ENCODE results near the gene NCCRP1. TPM values are rescaled to one million over a fixed set of nuclear protein-coding genes. Genes with fewer than 3 reads are reported as not detected.

The NCCRP1 gene
- total and polyA plus RNA-seq, 4 donors: not detected

- WGBS: 82% methylated on average over 2 of the region's 2 CpGs
- Histone ChIP-seq H3K9ac (ENCODE audit: low read depth in 1 of 2, low read length in 2 of 2) (no peak overlapping the region), H3K27ac (ENCODE audit: low read depth in 1 of 2, low read length in 2 of 2) (no peak overlapping the region), H3K27me3 (ENCODE audit: control insufficient read depth in 4 of 4, insufficient read depth in 4 of 4, low read length in 3 of 4) (no peaks in the 10 kb centered on the region), H3K4me3 (ENCODE audit: low read depth in 1 of 3, low read length in 3 of 3) (no peak overlapping the region), H3K36me3 (ENCODE audit: control insufficient read depth in 4 of 4, insufficient read depth in 3 of 4, low read depth in 1 of 4, low read length in 3 of 4) (no peaks in the 10 kb centered on the region), H3K4me1 (ENCODE audit: control insufficient read depth in 4 of 4, insufficient read depth in 4 of 4, low read length in 3 of 4) (no peaks in the 10 kb centered on the region), H3K9me3 (ENCODE audit: control insufficient read depth in 4 of 4, low read length in 3 of 4) (no peaks in the 10 kb centered on the region)
- TF ChIP-seq RXRA (IDR thresholded peaks at IDR 0.05) (no peak), ZBTB33 (IDR thresholded peaks at IDR 0.05) (no peak), HNF4G (IDR thresholded peaks at IDR 0.05) (no peak), TAF1 (conservative IDR thresholded peaks at IDR 0.05) (no peak), FOXA2 (IDR thresholded peaks at IDR 0.05) (no peak), SP1 (IDR thresholded peaks at IDR 0.05) (no peak), MAX (IDR thresholded peaks at IDR 0.05) (no peak), JUND (IDR thresholded peaks at IDR 0.05) (no peak), ATF3 (IDR thresholded peaks at IDR 0.05) (no peak), YY1 (IDR thresholded peaks at IDR 0.05) (no peak), RAD21 (IDR thresholded peaks at IDR 0.05) (no peak), FOXA1 (IDR thresholded peaks at IDR 0.05) (no peak), EGR1 (IDR thresholded peaks at IDR 0.05; ENCODE audit: low read depth in 2 of 2) (no peak)
- DNase-seq (ENCODE audit: low spot score): no peak
These were observed 33.5 kb downstream of the NCCRP1 start for GRCh38 chr19:39230096-39230764.

GRCh38 chr19:39232708-39233107, 35.9 kb downstream of the NCCRP1 start:
- peaks cover 0 to 2% (median 0%) of the 10 kb centered on the region in 4 donors for H3K4me1 ChIP-seq (ENCODE audit: control insufficient read depth in 4 of 4, insufficient read depth in 4 of 4, low read length in 3 of 4)
- WGBS: 84% methylated on average over 5 of the region's 5 CpGs
- TF ChIP-seq ATF3 (IDR thresholded peaks at IDR 0.05) (no peak), JUND (IDR thresholded peaks at IDR 0.05) (no peak), NR2F2 (IDR thresholded peaks at IDR 0.05) (no peak), YY1 (IDR thresholded peaks at IDR 0.05) (no peak), REST (IDR thresholded peaks at IDR 0.05) (no peak), CTCF (IDR thresholded peaks at IDR 0.05; ENCODE audit: low read depth, low read length, missing input control) (no peak), RAD21 (IDR thresholded peaks at IDR 0.05) (no peak), FOXA2 (IDR thresholded peaks at IDR 0.05) (no peak), RXRA (IDR thresholded peaks at IDR 0.05) (no peak), EGR1 (IDR thresholded peaks at IDR 0.05; ENCODE audit: low read depth in 2 of 2) (no peak), TAF1 (conservative IDR thresholded peaks at IDR 0.05) (no peak), HNF4G (IDR thresholded peaks at IDR 0.05) (no peak), FOXA1 (IDR thresholded peaks at IDR 0.05) (no peak), SP1 (IDR thresholded peaks at IDR 0.05) (no peak), GABPA (IDR thresholded peaks at IDR 0.05 in 1 of 2, conservative IDR thresholded peaks at IDR 0.05 in 1 of 2) (no peak)
- H3K9me3 ChIP-seq (ENCODE audit: control insufficient read depth in 4 of 4, low read length in 3 of 4): no peaks in the 10 kb centered on the region
- H3K27me3 ChIP-seq (ENCODE audit: control insufficient read depth in 4 of 4, insufficient read depth in 4 of 4, low read length in 3 of 4): no peaks in the 10 kb centered on the region
- no peak for DNase-seq (ENCODE audit: low spot score)
- H3K9ac ChIP-seq (ENCODE audit: low read depth in 1 of 2, low read length in 2 of 2): no peak overlapping the region
- H3K27ac ChIP-seq (ENCODE audit: low read depth in 1 of 2, low read length in 2 of 2): no peak overlapping the region
- no peaks in the 10 kb centered on the region for H3K36me3 ChIP-seq (ENCODE audit: control insufficient read depth in 4 of 4, insufficient read depth in 3 of 4, low read depth in 1 of 4, low read length in 3 of 4)
- no peak overlapping the region for H3K4me3 ChIP-seq (ENCODE audit: low read depth in 1 of 3, low read length in 3 of 3)

Data from liver (tissue), 9 donors.